ENCODE data around the gene ZSCAN12. TPM values are rescaled to one million over a fixed set of nuclear protein-coding genes. Genes with fewer than 3 reads are reported as not detected.
"Not testable (repeated sequence)": the region's sequence is repeated elsewhere in the genome, so short reads cannot be mapped to it uniquely, and the experiment has no call there.

ZSCAN12 gene
- total RNA-seq, 1 donor from 2014 or later, result 14.0 TPM

DNA sequence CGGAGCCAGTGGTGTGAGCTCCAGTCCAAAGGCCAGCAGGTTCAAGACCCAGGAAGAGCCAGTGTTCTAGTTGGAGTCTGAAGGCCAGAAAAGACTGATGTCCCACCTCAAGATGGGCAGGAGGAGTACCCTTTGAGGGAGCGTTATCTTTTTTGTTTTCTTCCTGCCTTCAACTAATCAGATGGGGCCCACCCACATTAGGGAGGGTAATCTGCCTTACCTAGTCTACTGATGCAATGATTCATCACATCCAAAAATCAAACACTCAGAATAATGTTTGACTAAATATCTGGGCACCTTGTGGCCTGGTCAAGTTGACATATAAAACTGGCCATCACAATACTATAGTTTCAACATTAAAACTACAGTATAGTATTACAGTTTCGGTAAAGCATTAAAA lies 30.1 kb downstream of the ZSCAN12 start:
- Mint-ChIP-seq H3K4me1 (no peaks in the 10 kb centered on the region), H3K27ac (no peak overlapping the region), H3K27me3 (ENCODE audit: low read depth) (no peaks in the 10 kb centered on the region), H3K9me3 (no peaks in the 10 kb centered on the region), H3K4me3 (no peak overlapping the region), H3K36me3 (peaks cover 30% of the 10 kb centered on the region)
- DNase-seq (ENCODE audit: low spot score in 2 of 2, unreplicated experiment in 2 of 2), result no peak
- TF ChIP-seq, protein P1, sequence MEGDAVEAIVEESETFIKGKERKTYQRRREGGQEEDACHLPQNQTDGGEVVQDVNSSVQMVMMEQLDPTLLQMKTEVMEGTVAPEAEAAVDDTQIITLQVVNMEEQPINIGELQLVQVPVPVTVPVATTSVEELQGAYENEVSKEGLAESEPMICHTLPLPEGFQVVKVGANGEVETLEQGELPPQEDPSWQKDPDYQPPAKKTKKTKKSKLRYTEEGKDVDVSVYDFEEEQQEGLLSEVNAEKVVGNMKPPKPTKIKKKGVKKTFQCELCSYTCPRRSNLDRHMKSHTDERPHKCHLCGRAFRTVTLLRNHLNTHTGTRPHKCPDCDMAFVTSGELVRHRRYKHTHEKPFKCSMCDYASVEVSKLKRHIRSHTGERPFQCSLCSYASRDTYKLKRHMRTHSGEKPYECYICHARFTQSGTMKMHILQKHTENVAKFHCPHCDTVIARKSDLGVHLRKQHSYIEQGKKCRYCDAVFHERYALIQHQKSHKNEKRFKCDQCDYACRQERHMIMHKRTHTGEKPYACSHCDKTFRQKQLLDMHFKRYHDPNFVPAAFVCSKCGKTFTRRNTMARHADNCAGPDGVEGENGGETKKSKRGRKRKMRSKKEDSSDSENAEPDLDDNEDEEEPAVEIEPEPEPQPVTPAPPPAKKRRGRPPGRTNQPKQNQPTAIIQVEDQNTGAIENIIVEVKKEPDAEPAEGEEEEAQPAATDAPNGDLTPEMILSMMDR (IDR thresholded peaks at IDR 0.05; ENCODE audit: unreplicated experiment), result no peak

DNA sequence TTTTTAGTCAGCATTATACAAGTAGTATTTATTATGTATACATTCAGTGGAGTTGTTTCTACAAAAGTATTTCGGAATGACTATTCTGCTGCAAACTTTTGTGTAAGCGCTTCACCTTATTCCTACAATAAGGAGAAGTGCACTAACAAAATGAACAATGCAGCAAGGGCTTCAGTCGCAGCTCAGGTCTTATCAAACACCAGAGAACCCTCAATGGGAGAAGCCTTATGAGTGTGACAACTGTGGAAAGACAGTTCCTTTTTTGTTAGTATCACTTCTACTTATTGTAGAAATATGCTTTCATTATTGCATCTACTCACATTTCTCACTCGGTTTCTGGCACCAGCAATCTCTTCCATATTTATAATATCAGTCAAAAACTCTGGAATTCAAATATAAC lies 31.0 kb downstream of the ZSCAN12 start:
- Mint-ChIP-seq H3K27ac (no peak overlapping the region), H3K4me1 (no peaks in the 10 kb centered on the region), H3K9me3 (no peaks in the 10 kb centered on the region), H3K4me3 (no peak overlapping the region), H3K36me3 (peaks cover 30% of the 10 kb centered on the region), H3K27me3 (ENCODE audit: low read depth) (no peaks in the 10 kb centered on the region)
- TF ChIP-seq, protein P1 (IDR thresholded peaks at IDR 0.05; ENCODE audit: unreplicated experiment), result no peak
- no peak for DNase-seq (ENCODE audit: low spot score in 2 of 2, unreplicated experiment in 2 of 2)

DNA sequence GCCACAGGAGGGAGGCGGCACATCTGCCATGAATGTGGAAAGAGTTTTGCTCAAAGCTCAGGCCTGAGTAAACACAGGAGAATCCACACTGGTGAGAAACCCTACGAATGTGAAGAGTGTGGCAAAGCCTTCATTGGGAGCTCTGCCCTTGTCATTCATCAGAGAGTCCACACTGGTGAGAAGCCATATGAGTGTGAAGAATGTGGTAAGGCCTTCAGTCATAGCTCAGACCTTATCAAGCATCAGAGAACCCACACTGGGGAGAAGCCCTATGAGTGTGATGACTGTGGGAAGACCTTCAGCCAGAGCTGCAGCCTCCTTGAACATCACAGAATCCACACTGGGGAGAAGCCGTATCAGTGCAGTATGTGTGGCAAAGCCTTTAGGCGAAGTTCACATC lies 34.0 kb downstream of the ZSCAN12 start:
- H3K27ac Mint-ChIP-seq; DNase-seq (ENCODE audit: low spot score in 2 of 2, unreplicated experiment in 2 of 2); H3K9me3 Mint-ChIP-seq; H3K27me3 Mint-ChIP-seq (ENCODE audit: low read depth); H3K4me3 Mint-ChIP-seq; H3K4me1 Mint-ChIP-seq: not testable (repeated sequence)
- peaks cover 34% of the 10 kb centered on the region for H3K36me3 Mint-ChIP-seq

DNA sequence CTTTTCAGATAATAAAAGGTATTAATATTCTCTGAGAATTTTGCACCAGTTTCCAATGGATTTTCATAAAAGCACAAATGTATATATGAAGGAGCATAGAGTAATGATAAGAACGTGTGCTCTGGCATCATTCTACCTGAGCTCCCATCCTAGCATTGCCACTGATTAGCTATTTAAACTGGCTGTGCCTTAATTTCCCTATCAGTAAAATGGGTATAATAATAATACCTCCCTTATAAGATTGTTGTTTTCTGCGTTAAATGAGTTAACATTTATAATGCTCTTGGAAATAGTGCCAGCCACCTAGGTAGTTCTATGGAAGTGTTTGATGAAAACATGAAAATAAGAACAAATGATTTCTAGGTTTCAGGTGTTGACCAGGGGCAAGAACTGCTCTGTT lies 38.6 kb downstream of the ZSCAN12 start:
- DNase-seq (ENCODE audit: low spot score in 2 of 2, unreplicated experiment in 2 of 2), result no peak
- Mint-ChIP-seq H3K9me3 (no peaks in the 10 kb centered on the region), H3K27me3 (ENCODE audit: low read depth) (no peaks in the 10 kb centered on the region), H3K4me3 (no peak overlapping the region), H3K4me1 (peaks cover 3% of the 10 kb centered on the region), H3K36me3 (peaks cover 17% of the 10 kb centered on the region), H3K27ac (no peak overlapping the region)
- TF ChIP-seq, protein P1 (IDR thresholded peaks at IDR 0.05; ENCODE audit: unreplicated experiment), result no peak

DNA sequence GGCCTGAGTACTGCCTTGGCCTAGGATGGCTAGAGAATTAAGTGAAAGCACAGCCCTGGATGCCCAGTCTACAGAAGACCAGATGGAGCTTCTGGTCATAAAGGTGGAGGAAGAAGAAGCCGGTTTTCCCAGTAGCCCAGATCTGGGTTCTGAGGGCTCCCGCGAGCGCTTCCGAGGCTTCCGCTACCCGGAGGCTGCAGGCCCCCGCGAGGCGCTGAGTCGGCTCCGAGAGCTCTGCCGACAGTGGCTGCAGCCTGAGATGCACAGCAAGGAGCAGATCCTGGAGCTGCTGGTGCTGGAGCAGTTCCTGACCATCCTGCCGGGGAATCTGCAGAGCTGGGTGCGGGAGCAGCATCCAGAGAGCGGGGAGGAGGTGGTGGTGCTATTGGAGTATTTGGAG lies 40.0 kb downstream of the ZSCAN12 start:
- H3K27ac Mint-ChIP-seq, H3K4me1 Mint-ChIP-seq: not testable (repeated sequence)

DNA sequence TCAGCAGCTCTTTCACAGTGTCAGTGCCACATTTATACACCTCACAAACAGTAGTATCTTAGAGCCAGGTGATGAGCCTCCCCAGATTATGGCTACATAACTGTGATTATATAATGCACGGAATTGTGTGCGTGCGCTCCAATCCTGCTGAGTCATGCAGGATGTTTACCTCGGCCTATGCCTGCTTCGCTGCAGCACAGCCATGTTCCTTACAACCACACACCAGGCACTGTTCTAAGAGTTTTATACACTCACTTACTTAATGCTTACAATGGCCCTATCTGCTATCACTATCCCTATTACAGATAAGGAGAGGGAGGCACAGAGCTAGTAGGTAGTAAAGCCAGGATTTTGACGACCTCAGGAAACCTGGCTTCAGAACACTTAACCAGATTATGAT lies 42.5 kb downstream of the ZSCAN12 start:
- H3K4me3 Mint-ChIP-seq, result no peak overlapping the region
- peaks cover 4% of the 10 kb centered on the region for H3K36me3 Mint-ChIP-seq
- H3K27me3 Mint-ChIP-seq (ENCODE audit: low read depth), result no peaks in the 10 kb centered on the region
- H3K9me3 Mint-ChIP-seq, result no peaks in the 10 kb centered on the region
- peaks cover 9% of the 10 kb centered on the region for H3K4me1 Mint-ChIP-seq
- no peak for DNase-seq (ENCODE audit: low spot score in 2 of 2, unreplicated experiment in 2 of 2)
- TF ChIP-seq, protein P1 (IDR thresholded peaks at IDR 0.05; ENCODE audit: unreplicated experiment), result no peak
- no peak overlapping the region for H3K27ac Mint-ChIP-seq

More for the DNA sequence above, 40.0 kb downstream of the ZSCAN12 start:
- not testable (repeated sequence) for H3K4me3 Mint-ChIP-seq; H3K36me3 Mint-ChIP-seq; DNase-seq (ENCODE audit: low spot score in 2 of 2, unreplicated experiment in 2 of 2); H3K9me3 Mint-ChIP-seq; H3K27me3 Mint-ChIP-seq (ENCODE audit: low read depth)

DNA sequence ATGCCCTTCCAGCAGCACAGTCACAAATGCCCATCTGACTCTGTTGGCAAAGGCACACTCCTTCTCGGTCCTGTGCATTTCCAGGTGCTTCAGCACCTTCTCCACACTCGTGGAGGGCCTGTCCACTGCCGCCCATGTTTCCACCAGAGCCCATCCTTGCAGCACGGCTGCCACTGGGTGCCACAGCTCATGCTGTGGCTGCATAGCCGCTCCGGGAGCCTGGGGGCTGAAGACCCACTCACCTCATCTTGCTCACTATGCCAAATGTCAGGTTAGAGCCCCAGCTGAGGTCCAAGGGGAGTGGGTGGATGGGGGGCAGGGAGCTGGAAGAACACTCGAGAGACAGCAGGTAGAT lies 42.9 kb downstream of the ZSCAN12 start:
- Mint-ChIP-seq H3K36me3 (peaks cover 4% of the 10 kb centered on the region), H3K9me3 (no peaks in the 10 kb centered on the region), H3K4me3 (no peak overlapping the region), H3K4me1 (peaks cover 11% of the 10 kb centered on the region), H3K27ac (no peak overlapping the region), H3K27me3 (ENCODE audit: low read depth) (no peaks in the 10 kb centered on the region)
- TF ChIP-seq, protein P1 (IDR thresholded peaks at IDR 0.05; ENCODE audit: unreplicated experiment), result no peak
- no peak for DNase-seq (ENCODE audit: low spot score in 2 of 2, unreplicated experiment in 2 of 2)
